HepG2 (cell line): ENCODE data around the gene ESF1. TPM values are rescaled to one million over a fixed set of nuclear protein-coding genes. Genes with fewer than 3 reads are reported as not detected.

Experiments used
- CBX1 ChIP-seq: IDR thresholded peaks from one replicate; pipeline ENCODE4 v1.6.1; 2016; ENCODE audit warnings: antibody characterized with exemption, low read depth
- ETV5 ChIP-seq: IDR thresholded peaks from 2 replicates; pipeline ENCODE4 v1.6.1; 2018; ENCODE audit warnings: missing biosample characterization, missing genetic modification reagents, inconsistent platforms, borderline replicate concordance
- GABPB1 ChIP-seq: IDR thresholded peaks from 2 replicates; pipeline ENCODE4 v1.6.1; 2016; ENCODE audit warnings: mild to moderate bottlenecking, missing genetic modification reagents, moderate library complexity, missing compliant biosample characterization
- HNF1B ChIP-seq: sonication (generic); formaldehyde crosslinking; IDR thresholded peaks from 2 replicates; pipeline ENCODE4 v1.5.1; 2020; ENCODE audit warnings: mild to moderate bottlenecking, moderate library complexity, missing genetic modification reagents
- HNRNPL ChIP-seq: fragments of 200-400 bp; formaldehyde crosslinking; IDR thresholded peaks from 2 replicates; pipeline ENCODE4 v1.6.1; 2017; ENCODE audit warnings: mild to moderate bottlenecking, low read depth, low read length
- MAX ChIP-seq: IDR thresholded peaks from 2 replicates; pipeline ENCODE4 v1.6.1; 2012; ENCODE audit warnings: inconsistent platforms
- MED13 ChIP-seq: sonication (generic); formaldehyde crosslinking; IDR thresholded peaks from 2 replicates; pipeline ENCODE4 v1.5.0; 2020; ENCODE audit warnings: missing genetic modification reagents
- POGK ChIP-seq: sonication (generic); formaldehyde crosslinking; conservative IDR thresholded peaks from 2 replicates; pipeline ENCODE4 v1.8.0; 2022; ENCODE audit warnings: mild to moderate bottlenecking, moderate library complexity, missing genetic modification reagents
- POLR2G ChIP-seq: fragments of 200-400 bp; formaldehyde crosslinking; IDR thresholded peaks from 2 replicates; pipeline ENCODE4 v1.6.1; 2018; ENCODE audit warnings: mild to moderate bottlenecking, low read depth, low read length, moderate library complexity
- SNRNP70 ChIP-seq: fragments of 200-400 bp; formaldehyde crosslinking; IDR thresholded peaks from 2 replicates; pipeline ENCODE4 v1.6.1; 2017; ENCODE audit warnings: mild to moderate bottlenecking, low read depth, low read length, moderate library complexity
- ZEB1 ChIP-seq: IDR thresholded peaks from 2 replicates; pipeline ENCODE4 v1.6.1; 2012; ENCODE audit warnings: mild to moderate bottlenecking, low read depth, inconsistent platforms; ENCODE audit not compliant: insufficient replicate concordance
- ZFP90 ChIP-seq: sonication (generic); formaldehyde crosslinking; IDR thresholded peaks from 2 replicates; pipeline ENCODE4 v1.8.0; 2022; ENCODE audit warnings: missing genetic modification reagents, mild to moderate bottlenecking, inconsistent platforms, borderline replicate concordance
- ZFX ChIP-seq: sonication (generic); formaldehyde crosslinking; IDR thresholded peaks from 2 replicates; pipeline ENCODE4 v1.4.0; 2020; ENCODE audit warnings: mild to moderate bottlenecking, low read depth, missing genetic modification reagents, moderate library complexity
- ZFY ChIP-seq: sonication (generic); formaldehyde crosslinking; IDR thresholded peaks from 2 replicates; pipeline ENCODE4 v1.4.0; 2020; ENCODE audit warnings: missing genetic modification reagents
- ZHX2 ChIP-seq, 2 experiments: sonication (generic) in 1 of 2; formaldehyde crosslinking in 1 of 2; IDR thresholded peaks; 2 replicates each; pipeline versions ENCODE4 v1.6.1 to v1.9.0; 2014 to 2022; ENCODE audit warnings: antibody characterized with exemption in 1 of 2, borderline replicate concordance in 1 of 2, inconsistent platforms in 1 of 2, low read depth in 1 of 2, missing genetic modification reagents in 1 of 2
- ZNF232 ChIP-seq: sonication (generic); formaldehyde crosslinking; IDR thresholded peaks from 2 replicates; pipeline ENCODE4 v1.4.0; 2020; ENCODE audit warnings: missing genetic modification reagents, borderline replicate concordance
- ZNF251 ChIP-seq: sonication (generic); formaldehyde crosslinking; IDR thresholded peaks from 2 replicates; pipeline ENCODE4 v1.9.0; 2021; ENCODE audit warnings: mild to moderate bottlenecking, missing genetic modification reagents
- ZNF432 ChIP-seq: sonication (generic); formaldehyde crosslinking; IDR thresholded peaks from 2 replicates; pipeline ENCODE4 v1.5.0; 2020; ENCODE audit warnings: missing genetic modification reagents, mild to moderate bottlenecking, borderline replicate concordance
- ZNF512 ChIP-seq: sonication (generic); formaldehyde crosslinking; IDR thresholded peaks from 2 replicates; pipeline ENCODE4 v1.4.0; 2020; ENCODE audit warnings: mild to moderate bottlenecking, missing genetic modification reagents
- polyA plus RNA-seq, 8 experiments: library from polyadenylated mRNA; depleted of rRNA in 3 of 8; stranded (reverse) in 7 of 8; unstranded in 1 of 8; fragments of >200 nt; fragmentation: Illumina TruSeq in 4 of 8; extraction: Trizol in 4 of 8; gene quantifications; 2 replicates each; pipeline versions ENCODE4 v1.2.1 to v1.2.3, GENCODE V29; 2011 to 2016; ENCODE audit warnings: low read depth in 4 of 8, missing spikeins in 1 of 8, mixed read lengths in 1 of 8; ENCODE audit not compliant: insufficient read depth in 1 of 8
- total RNA-seq, 5 experiments: library from RNA; depleted of rRNA; stranded (reverse); fragments of >200 nt; fragmentation: Illumina TruSeq; extraction: Trizol; gene quantifications; 2 replicates each; pipeline ENCODE4 v1.2.3, GENCODE V29; 2016; ENCODE audit warnings: low read depth in 1 of 5

The ESF1 gene
- total and polyA plus RNA-seq, 2 of the 13 experiments (the other 11 are each of a cell fraction or from before 2014, with no cell fraction given), result 7.3 to 66.9 TPM

- TF ChIP-seq GABPB1 (CRISPR knock-in tag) (no peak), SNRNP70 (no peak), ZNF251 (CRISPR knock-in tag) (no peak), POGK (CRISPR knock-in tag) (peak; percentile 39; the same call in 1 of the 2 replicates), MAX (peak; percentile 92), POLR2G (no peak), HNRNPL (no peak), ZNF512 (no peak), ZFX (CRISPR knock-in tag) (peak; percentile 56; the same call in 1 of the 2 replicates), ETV5 (0 out of 2 replicates have a peak, but pooled peaks have one; percentile 33), ZNF232 (CRISPR knock-in tag) (peak; percentile 60; the same call in 1 of the 2 replicates), ZFY (CRISPR knock-in tag) (peak; percentile 21; the same call in 1 of the 2 replicates), ZNF432 (CRISPR knock-in tag) (no peak), ZHX2 (IDR thresholded peaks at IDR 0.05; ENCODE audit: low read depth) (no peak), ZHX2 (CRISPR knock-in tag; IDR thresholded peaks at IDR 0.05; ENCODE audit: borderline replicate concordance) (no peak), MED13 (CRISPR knock-in tag) (no peak), CBX1 (no peak), ZEB1 (no peak), ZFP90 (no peak), HNF1B (CRISPR knock-in tag) (peak; percentile 59; the same call in 1 of the 2 replicates)
Observed at GRCh38 chr20:13800728-13801134, 16.0 kb upstream of the ESF1 start (continued).
